ENCODE data around the gene ABCA9.
"Not testable (repeated sequence)": the region's sequence is repeated elsewhere in the genome, so short reads cannot be mapped to it uniquely, and the experiment has no call there.

Gene ABCA9

DNA sequence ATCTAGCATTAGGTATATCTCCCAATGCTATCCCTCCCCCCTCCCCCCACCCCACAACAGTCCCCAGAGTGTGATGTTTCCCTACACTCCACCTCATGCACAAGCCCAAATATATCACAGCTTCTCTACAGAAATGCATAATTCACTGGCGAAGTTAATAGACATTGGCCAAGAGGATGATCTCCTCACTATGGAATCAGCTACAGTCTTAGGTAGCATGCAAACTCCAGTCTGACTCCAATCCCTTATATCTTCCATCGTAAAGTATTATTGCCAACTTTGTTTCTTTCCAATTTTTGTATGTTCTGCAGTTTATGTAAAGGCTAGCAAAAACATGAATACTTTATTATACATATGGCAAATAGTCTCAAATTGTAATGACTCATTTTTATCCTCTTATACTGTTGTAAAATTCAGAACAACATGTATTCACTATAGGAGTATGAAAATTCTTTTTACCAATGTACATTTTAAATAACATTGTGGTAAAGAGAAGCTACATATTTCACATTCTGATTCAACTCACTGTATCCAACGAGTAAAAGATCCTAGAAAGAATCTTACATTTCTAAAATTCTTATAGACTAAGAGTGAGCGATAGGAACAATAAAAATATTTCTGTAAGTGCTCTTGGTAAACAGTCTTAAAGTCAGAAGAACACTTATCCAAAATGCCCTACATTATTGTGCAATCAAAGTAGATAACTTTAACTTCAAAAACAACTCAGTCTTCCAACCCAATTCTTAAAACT is 106.4 kb downstream of the ABCA9 start:
- no peak for DNase-seq

DNA sequence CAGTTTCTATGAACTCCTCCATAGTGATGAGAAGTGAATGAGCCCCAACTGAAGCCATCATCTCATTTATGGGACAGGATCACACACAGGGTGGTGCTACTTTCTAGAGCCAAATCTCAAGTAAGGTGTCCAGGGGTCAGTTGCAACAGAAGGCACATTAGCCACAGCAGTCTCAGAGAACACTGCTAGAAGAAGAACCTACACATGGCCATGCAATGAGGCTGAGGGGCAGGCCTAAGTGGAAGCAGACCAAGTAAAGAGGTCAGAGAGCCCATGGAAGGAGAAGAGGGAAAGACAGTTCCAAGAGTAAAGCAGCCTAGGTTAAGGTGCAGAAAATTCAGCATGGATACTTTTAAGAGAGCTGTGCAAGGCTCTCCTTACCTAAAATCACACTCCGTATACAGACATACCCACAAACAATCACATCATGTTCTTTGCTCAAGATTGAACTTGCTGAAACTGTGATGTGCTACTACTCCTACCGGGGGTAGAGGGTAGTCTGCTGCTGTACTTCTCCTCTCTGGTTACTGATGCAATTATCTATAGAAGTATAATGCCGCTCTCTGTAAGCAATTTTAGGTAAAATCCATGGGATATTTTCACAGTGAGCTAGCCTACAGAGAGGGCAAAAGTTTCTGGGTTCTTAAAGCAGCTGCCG is 107.3 kb downstream of the ABCA9 start:
- DNase-seq: no peak

DNA sequence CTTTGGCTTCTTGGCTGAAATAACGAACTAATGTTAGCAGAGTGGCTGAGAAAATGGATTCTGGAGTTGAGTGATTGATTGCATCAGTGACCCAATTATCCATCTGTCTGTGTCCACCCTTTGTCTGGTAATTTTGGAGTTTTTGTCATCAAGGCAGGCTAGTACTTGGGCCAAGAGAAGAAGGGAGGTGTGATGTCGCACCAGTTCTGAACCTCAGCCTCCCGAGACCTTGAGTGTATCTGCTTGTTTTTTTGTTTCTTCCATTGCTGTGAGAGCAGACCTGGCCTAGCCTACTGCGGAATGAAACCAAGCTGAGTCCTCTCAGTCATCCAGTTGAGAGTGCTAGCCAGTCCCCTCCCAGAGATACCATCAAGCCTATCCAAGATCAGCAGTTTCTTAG is 110.0 kb downstream of the ABCA9 start:
- no peak for DNase-seq

DNA sequence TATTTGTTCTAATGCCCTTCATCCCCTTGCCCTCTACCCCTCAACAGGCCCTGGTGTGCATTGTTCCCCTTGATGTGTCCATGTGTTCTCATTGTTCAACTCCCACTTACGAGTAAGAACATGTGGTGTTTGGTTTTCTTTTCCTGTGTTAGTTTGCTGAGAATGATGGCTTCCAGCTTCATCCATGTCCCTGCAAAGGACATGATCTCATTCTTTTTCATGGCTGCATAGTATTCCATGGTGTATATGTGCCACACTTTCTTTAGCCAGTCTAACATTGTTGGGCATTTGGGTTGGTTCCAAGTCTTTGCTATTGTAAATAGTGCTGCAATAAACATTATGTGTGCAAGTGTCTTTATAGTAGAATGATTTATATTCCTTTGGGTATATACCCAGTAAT is 112.9 kb downstream of the ABCA9 start:
- DNase-seq: not testable (repeated sequence)

DNA sequence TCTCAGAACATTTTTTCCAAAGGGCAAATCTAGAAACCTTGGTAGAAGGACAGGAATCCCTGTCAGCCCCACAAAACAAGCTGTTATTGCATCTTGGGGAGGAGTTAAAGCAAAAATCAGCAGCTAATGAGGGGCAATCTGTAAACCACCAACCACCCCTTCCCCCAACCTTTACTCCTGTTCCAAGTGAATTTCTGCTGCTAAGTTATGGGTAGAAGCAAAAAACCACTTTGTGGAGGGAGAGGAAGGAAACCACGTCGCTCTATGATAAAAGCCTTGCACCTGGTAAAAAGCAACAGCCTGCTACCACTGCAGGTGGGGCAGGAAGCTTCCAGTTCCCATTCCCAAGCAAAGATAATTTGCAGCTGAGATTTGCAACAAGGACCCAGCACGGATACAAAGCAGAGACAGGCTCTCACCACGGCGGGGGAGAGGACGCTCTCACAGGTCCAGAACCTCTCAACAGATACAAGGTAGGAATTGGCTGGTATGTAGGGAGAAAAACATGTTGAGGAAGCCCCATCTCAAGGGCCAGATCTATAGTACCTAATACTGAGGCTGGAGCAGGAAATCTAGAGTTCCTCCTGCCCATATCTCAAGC is 116.2 kb downstream of the ABCA9 start:
- DNase-seq: no peak

DNA sequence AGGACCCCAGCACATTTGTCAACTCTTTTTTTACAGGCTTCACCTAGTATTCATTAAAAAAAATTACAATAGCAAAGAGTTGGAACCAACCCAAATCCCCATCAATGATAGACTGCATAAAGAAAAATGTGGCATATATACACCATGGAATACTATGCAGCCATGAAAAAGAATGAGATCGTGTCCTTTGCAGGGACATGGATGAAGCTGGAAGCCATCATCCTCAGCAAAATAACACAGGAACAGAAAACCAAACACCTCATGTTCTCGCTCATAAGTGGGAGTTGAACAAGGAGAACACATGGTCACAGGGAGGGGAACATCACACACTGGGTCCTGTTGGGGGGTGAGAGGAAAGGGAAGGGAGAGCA is 116.9 kb downstream of the ABCA9 start:
- not testable (repeated sequence) for DNase-seq

DNA sequence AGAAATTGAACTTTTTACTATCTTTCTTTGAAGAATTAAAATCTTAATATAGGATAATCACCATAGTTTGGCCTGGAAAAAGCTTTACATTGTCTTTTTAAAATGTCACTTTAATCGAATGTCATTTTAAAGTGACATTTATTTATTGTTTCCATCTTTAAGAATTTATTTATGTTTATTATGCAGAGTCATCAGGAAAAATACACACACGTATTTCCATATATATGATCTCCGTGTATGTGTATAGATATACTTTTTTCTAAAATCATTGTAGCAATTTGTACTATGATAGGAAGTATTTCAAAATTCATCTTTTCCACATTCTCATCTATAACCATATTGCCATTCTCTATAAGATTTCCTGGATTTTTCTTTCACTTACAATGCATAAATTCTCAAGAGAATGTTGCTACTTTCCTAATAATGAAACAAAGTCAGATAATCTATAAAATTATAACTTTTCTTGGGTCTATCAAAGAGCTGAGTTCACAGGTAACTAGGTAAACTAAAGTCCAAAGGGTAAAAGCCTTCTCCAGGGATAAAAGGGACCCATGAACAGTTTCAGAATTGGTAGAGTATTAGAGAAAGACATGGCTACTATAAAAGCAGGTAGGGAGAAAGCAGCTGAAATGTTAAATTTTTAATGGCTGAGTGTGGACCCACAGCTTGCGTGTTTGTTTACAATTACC is 117.5 kb downstream of the ABCA9 start:
- no peak for DNase-seq

DNA sequence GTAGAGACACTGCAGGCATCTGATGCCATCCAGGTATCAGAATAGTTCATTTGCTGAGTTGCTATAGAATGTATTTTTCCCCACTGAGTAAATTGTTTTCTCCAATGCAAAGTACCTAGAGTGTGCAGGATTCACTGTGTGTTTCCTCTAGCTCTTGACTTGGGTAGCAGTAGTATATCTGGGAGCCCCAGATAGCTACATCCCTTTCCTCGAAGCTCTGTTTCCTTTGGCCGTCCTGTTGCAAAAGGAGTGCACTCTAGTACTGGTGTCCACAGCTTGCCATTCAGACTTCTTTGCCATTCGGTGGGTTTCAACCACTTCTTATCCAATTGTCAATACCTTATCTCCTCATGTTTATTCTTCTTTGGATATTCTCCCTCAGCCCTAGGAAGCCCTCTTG is 118.3 kb downstream of the ABCA9 start:
- DNase-seq: no peak

DNA sequence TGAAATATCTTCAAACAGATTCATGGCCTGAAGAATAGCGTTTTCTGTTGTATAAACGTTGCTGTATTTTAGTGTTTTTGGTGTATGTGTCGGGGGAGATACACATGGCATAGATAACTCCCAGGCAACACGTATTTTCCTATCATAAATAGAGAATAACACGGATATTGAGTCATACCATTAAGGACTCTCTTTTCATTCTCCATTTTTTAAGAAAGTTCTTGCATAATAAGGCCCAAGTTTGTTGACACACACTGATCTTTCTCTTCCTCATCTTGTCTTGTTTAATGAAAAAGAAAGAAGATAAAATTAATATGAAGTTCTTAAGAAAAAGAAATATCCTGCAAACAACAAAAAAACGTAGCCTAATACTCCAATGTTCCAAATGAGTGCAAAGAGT is 119.0 kb downstream of the ABCA9 start:
- no peak for DNase-seq

DNA sequence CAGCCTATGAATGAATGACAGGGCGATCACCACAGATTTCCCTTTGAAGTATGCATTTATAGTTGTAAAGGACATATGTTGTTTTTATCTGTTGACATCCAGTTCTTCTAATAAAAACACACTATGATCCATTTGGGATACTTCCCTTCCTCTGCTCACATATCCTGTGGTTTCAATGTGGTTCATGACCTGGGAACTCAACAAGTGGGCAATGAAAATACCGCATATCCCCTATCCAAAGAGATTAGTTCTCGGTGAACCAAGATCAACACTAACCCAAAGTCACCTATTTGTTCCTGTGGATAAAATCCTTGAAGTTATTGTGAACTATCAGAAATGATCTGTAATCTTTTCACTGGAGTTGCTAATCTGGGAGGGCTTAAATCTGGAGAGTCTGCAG is 121.5 kb downstream of the ABCA9 start:
- no peak for DNase-seq

DNA sequence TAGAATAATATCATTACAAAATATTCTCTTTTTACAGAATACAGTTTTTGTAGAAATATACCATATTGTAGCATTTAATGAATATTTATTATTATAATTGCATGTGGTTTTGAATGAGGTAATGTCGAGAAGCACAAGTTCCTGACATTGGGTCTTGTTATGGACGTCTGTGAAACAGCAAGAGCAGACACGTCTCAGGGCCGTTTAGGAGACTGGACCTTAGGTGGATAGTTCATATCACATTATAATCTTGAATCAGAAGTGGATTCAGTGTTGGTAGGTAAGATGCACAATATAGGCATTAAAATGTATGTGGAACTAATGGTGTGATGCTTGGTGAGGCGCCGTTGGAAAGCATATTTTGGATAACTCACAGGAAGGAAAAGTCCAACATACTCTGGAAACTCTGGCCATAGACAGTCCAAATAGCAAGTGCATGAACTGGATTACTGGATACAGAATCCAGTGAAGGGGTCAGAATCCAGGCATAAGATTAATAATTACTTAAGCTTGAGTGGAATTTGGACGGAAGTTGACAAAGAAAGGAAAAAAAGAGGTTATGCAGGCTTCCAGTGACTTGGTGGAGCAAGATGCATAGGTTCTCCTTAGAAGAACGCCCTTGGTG is 122.7 kb downstream of the ABCA9 start:
- DNase-seq: no peak

DNA sequence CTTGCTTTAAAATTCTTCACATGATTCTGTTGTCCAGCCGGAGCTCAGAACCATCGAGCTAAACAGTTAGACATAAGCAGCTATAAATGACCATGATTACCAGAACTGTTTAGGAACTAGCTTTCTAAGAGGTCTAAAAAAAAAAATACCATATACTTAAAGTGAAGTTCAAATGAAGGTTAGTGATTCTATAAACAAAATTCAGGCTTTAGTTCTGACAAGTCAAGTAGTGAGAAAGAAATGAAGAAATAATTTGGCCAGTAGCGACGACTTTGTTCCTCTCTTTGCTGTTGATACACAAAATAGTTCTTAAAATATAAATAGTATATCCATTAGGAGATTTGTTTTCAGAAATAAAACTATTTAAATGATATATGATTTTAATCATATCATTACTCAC is 133.2 kb downstream of the ABCA9 start:
- no peak for DNase-seq

DNA sequence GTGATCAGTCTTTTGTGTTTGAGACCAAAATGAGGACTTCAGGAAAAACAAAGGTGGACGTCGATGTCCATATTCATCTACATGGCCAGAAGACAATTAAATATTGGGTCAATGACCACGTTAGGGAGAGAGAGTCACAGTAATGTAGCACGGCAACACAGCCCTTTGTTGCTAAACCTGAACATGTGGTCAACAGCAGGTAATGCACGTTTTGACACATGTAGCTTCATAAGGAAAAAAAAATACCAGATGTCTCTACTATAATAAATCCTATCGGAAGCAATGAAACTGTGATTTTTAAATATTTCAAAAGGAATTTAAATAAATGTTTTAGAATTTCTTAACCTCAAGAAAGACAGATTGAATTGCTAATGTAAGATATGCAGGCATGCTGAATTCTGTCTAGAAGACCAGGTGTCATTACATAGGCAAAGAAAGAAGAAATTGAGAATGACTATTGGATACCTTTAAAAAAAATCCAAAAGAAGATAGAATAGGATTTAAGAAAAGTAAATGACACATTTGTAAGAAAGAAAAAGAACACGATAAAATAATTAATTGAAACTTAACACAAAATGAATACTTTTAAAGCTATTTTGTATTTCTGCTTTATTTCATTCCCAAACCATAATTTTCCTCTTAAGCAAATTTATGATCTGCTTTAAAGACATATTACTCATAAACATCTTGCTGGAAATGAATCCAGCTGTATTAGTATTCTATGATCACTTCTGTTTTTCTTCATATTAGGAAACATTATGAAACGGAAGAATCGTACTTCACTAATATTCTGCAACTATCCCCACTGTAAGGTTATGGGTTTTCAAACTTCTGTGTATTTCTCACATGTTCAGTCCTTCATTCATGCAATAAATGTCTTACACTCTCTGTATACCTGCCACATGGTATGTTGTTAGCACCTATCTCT is 135.7 kb downstream of the ABCA9 start:
- no peak for DNase-seq

All from RPMI8226 (cell line).